NCI-H345 treated with DMSO at 0.1 percent for 48 hours (cell line): ENCODE results near the gene RNFT2.

Experiments used
- DNase-seq: peaks from one replicate; lab custom pipeline; 2025; ENCODE audit not compliant: unreplicated experiment; lab: John Stamatoyannopoulos, UW

The RNFT2 gene

GRCh38 chr12:116874324-116874995 lies 136.3 kb downstream of the RNFT2 start:
- DNase-seq: no peak

GRCh38 chr12:116876151-116876869 lies 138.2 kb downstream of the RNFT2 start:
- DNase-seq: no peak

GRCh38 chr12:116878567-116879508 lies 140.7 kb downstream of the RNFT2 start:
- DNase-seq: no peak

- no peak for DNase-seq
These were observed 141.5 kb downstream of the RNFT2 start for GRCh38 chr12:116879509-116880212.

GRCh38 chr12:116880213-116880816 lies 142.2 kb downstream of the RNFT2 start:
- no peak for DNase-seq

- peak; percentile 31 for DNase-seq
These were observed 142.8 kb downstream of the RNFT2 start for GRCh38 chr12:116880817-116881324.

GRCh38 chr12:116881325-116881876 lies 143.3 kb downstream of the RNFT2 start, which contains the start of gene HRK:
Gene HRK (minus strand): TSS chr12:116881441. CDS start chr12:116881307, 134 bp downstream.
- DNase-seq: no peak

GRCh38 chr12:116881877-116882507 lies 143.9 kb downstream of the RNFT2 start:
- no peak for DNase-seq

- peak; percentile 5 for DNase-seq
These were observed 144.6 kb downstream of the RNFT2 start for GRCh38 chr12:116882742-116883141.

- DNase-seq: no peak
These were observed 146.8 kb downstream of the RNFT2 start for GRCh38 chr12:116884871-116885270.

- DNase-seq: no peak
These were observed 147.4 kb downstream of the RNFT2 start for GRCh38 chr12:116885491-116885890.

GRCh38 chr12:116887244-116887643 lies 149.1 kb downstream of the RNFT2 start:
- no peak for DNase-seq

- no peak for DNase-seq
These were observed 149.8 kb downstream of the RNFT2 start for GRCh38 chr12:116887897-116888296.

- no peak for DNase-seq
These were observed 152.2 kb downstream of the RNFT2 start for GRCh38 chr12:116890330-116890729.

GRCh38 chr12:116891019-116891418 lies 152.9 kb downstream of the RNFT2 start:
- DNase-seq: no peak

GRCh38 chr12:116892349-116893140 lies 154.4 kb downstream of the RNFT2 start:
- DNase-seq: no peak

- no peak for DNase-seq
These were observed 156.8 kb downstream of the RNFT2 start for GRCh38 chr12:116894913-116895312.

GRCh38 chr12:116896411-116896924 lies 158.4 kb downstream of the RNFT2 start:
- DNase-seq: no peak
